Endothelial cell of umbilical vein (primary cell): ENCODE data around the gene LMBRD1. TPM values are rescaled to one million over a fixed set of nuclear protein-coding genes. Genes with fewer than 3 reads are reported as not detected.

Experiments used
- BruUV-seq: library from RNA; stranded (reverse); fragments of 400-500 nt; replicated peaks from 2 replicates; lab custom pipeline; 2021; lab: Mats Ljungman, UMichigan
- CTCF ChIA-PET: fragments of 300-600, 350-600 bp; sonication (Branson Sonifier 250); formaldehyde crosslinking; loops from one replicate; lab custom pipeline; 2021; ENCODE audit warnings: antibody characterized with exemption, inconsistent platforms; lab: Charles Lee
- POLR2A ChIA-PET: fragments of 300-600, 350-600 bp; sonication (Branson Sonifier 250); formaldehyde crosslinking; loops from one replicate; lab custom pipeline; 2021; ENCODE audit warnings: antibody characterized with exemption, inconsistent platforms; lab: Charles Lee
- DNase-seq: peaks from one replicate; pipeline ENCODE4 v3.0.0-alpha.2; 2011; ENCODE audit warnings: low read depth, low spot score
- FAIRE-seq: peaks from 2 replicates; lab custom pipeline; 2011; peaks lifted over from hg19 to GRCh38; lab: Jason Lieb, UNC
- H2AFZ ChIP-seq: 2 replicates; pipeline ENCODE4 v1.6.0; 2012; ENCODE audit warnings: low read depth, low read length, control low read depth, inconsistent platforms
- H3K27ac ChIP-seq: 2 replicates; pipeline ENCODE4 v1.5.1; 2011; ENCODE audit warnings: low read depth, mild to moderate bottlenecking, control low read depth, low read length, moderate library complexity; ENCODE audit not compliant: insufficient read depth
- H3K27me3 ChIP-seq, 2 experiments: 2 replicates each; pipeline versions ENCODE4 v1.6.0 to v1.6.1; 2011; ENCODE audit warnings: low read length in 2 of 2, mixed read lengths in 1 of 2; ENCODE audit not compliant: control insufficient read depth in 2 of 2, insufficient read depth in 2 of 2
- H3K36me3 ChIP-seq, 2 experiments: 2 replicates in 1 of 2; 3 replicates in 1 of 2; pipeline ENCODE4 v1.5.1; 2011; ENCODE audit warnings: low read length in 2 of 2, mild to moderate bottlenecking in 1 of 2, moderate library complexity in 1 of 2; ENCODE audit not compliant: control insufficient read depth in 2 of 2, insufficient read depth in 2 of 2; ENCODE audit errors: extremely low read depth in 1 of 2
- H3K4me1 ChIP-seq: 3 replicates; pipeline ENCODE4 v1.5.1; 2011; ENCODE audit warnings: mild to moderate bottlenecking, low read length; ENCODE audit not compliant: control insufficient read depth, insufficient read depth; ENCODE audit errors: extremely low read depth
- H3K4me2 ChIP-seq: 2 replicates; pipeline ENCODE4 v1.6.1; 2011; ENCODE audit warnings: low read length, control low read depth, mixed read lengths; ENCODE audit not compliant: insufficient read depth
- H3K4me3 ChIP-seq, 3 experiments: fragments of 200-600 bp in 1 of 3; sonication (generic), shearing (Covaris generic) in 1 of 3; replicated peaks in 1 of 3; 2 replicates each; pipeline ENCODE4 v1.5.1; 2011 to 2016; ENCODE audit warnings: control low read depth in 3 of 3, low read length in 3 of 3, mild to moderate bottlenecking in 2 of 3, inconsistent platforms in 1 of 3, low read depth in 1 of 3, moderate library complexity in 1 of 3; ENCODE audit not compliant: insufficient read depth in 1 of 3
- H3K79me2 ChIP-seq: 2 replicates; pipeline ENCODE4 v1.6.0; 2012; ENCODE audit warnings: low read length, inconsistent platforms; ENCODE audit not compliant: control insufficient read depth, insufficient read depth
- H3K9ac ChIP-seq: replicated peaks from 2 replicates; pipeline ENCODE3; 2011; ENCODE audit warnings: low read length, control low read depth; ENCODE audit not compliant: insufficient read depth; ENCODE audit errors: extremely low read depth
- H3K9me1 ChIP-seq: replicated peaks from 3 replicates; pipeline ENCODE4 v1.6.0; 2011; ENCODE audit warnings: mild to moderate bottlenecking, low read length; ENCODE audit not compliant: control insufficient read depth, insufficient read depth; ENCODE audit errors: extremely low read depth
- H3K9me3 ChIP-seq: replicated peaks from 2 replicates; pipeline ENCODE4 v1.5.1; 2012; ENCODE audit warnings: low read length, inconsistent platforms; ENCODE audit not compliant: control insufficient read depth, insufficient read depth
- H4K20me1 ChIP-seq: replicated peaks from 2 replicates; pipeline ENCODE3; 2011; ENCODE audit warnings: mild to moderate bottlenecking, low read length; ENCODE audit not compliant: control insufficient read depth, insufficient read depth; ENCODE audit errors: extremely low read depth
- CTCF ChIP-seq, 2 donors: IDR thresholded peaks; 1 replicate in 1 of 2; 2 replicates in 1 of 2; pipeline ENCODE4 v1.5.1; 2011; ENCODE audit warnings: low read length in 2 of 2, mild to moderate bottlenecking in 2 of 2, moderate library complexity in 2 of 2, control low read depth in 1 of 2, inconsistent platforms in 1 of 2, low read depth in 1 of 2; ENCODE audit not compliant: insufficient read depth in 1 of 2; ENCODE audit errors: extremely low read depth in 1 of 2
- EZH2 ChIP-seq: IDR thresholded peaks from 2 replicates; pipeline ENCODE4 v1.6.1; 2012; ENCODE audit warnings: borderline replicate concordance, low read depth, mild to moderate bottlenecking, moderate library complexity, low read length, inconsistent platforms; ENCODE audit not compliant: severe bottlenecking
- FOS ChIP-seq: IDR thresholded peaks from 2 replicates; pipeline ENCODE4 v1.6.1; 2011; ENCODE audit warnings: mild to moderate bottlenecking, low read length, moderate library complexity, borderline replicate concordance; ENCODE audit not compliant: insufficient read depth
- GATA2 ChIP-seq: IDR thresholded peaks from 2 replicates; pipeline ENCODE4 v1.7.0; 2011; ENCODE audit warnings: low read depth, mild to moderate bottlenecking, moderate library complexity, mixed read lengths, low read length; ENCODE audit not compliant: insufficient read length, insufficient read depth
- JUN ChIP-seq: IDR thresholded peaks from 2 replicates; pipeline ENCODE4 v1.6.1; 2011; ENCODE audit warnings: borderline replicate concordance, low read depth; ENCODE audit not compliant: insufficient read length, insufficient read depth
- MAX ChIP-seq: IDR thresholded peaks from 2 replicates; pipeline ENCODE4 v1.6.1; 2011; ENCODE audit not compliant: insufficient read depth, insufficient read length
- MYC ChIP-seq: IDR thresholded peaks from one replicate; pipeline ENCODE4 v1.6.1; 2011; ENCODE audit warnings: mild to moderate bottlenecking, low read depth, low read length
- POLR2A ChIP-seq: IDR thresholded peaks from 2 replicates; pipeline ENCODE4 v1.6.1; 2012; ENCODE audit warnings: low read depth, mild to moderate bottlenecking, control low read depth, low read length
- POLR2AphosphoS5 ChIP-seq: IDR thresholded peaks from 2 replicates; pipeline ENCODE4 v1.6.1; 2012; ENCODE audit warnings: low read depth, mild to moderate bottlenecking, control low read depth, low read length, moderate library complexity; ENCODE audit not compliant: insufficient read depth
- dilution Hi-C: fragments of 300-500 bp; cut with MboI; formaldehyde crosslinking; loops from one replicate; pipeline ENCODE4 v1.15.0; 2019; ENCODE audit warnings: low sequenced_read_pairs; ENCODE audit not compliant: extremely low pct_ligation_motif_present
- intact Hi-C: fragments of 100-400 bp; cut with micrococcal nuclease; formaldehyde crosslinking; loops from one replicate; pipeline ENCODE4 v1.10.0; 2022
- polyA plus RNA-seq, 4 experiments: library from polyadenylated mRNA; depleted of rRNA in 3 of 4; stranded (reverse) in 3 of 4; unstranded in 1 of 4; fragments of >200 nt; gene quantifications; 2 replicates each; pipeline versions ENCODE4 v1.2.1 to v1.2.3, GENCODE V29; 2011 to 2012; ENCODE audit warnings: missing spikeins in 1 of 4
- total RNA-seq: library from RNA; stranded (reverse); gene quantifications from 2 replicates; pipeline ENCODE4 v1.2.3, GENCODE V29; 2021

Gene LMBRD1
- total and polyA plus RNA-seq, 2 donors (not counting 3 experiments of a cell fraction or from before 2014, with no cell fraction given), result 9.8 to 14.6 TPM

- intact Hi-C loops, result no loop called here
- Histone ChIP-seq H3K79me2 (no peaks in the 10 kb centered on the region), H3K9ac (no peak overlapping the region), H3K4me1 (peaks cover 4% of the 10 kb centered on the region), H3K27ac (no peak overlapping the region), H2AFZ (no peak overlapping the region), H3K4me3 (no peak overlapping the region), H3K9me1 (no peaks in the 10 kb centered on the region), H3K9me3 (no peaks in the 10 kb centered on the region), H3K4me2 (no peak overlapping the region), H4K20me1 (no peaks in the 10 kb centered on the region), H3K27me3 (no peaks in the 10 kb centered on the region), H3K36me3 (no peaks in the 10 kb centered on the region)
- no peak for TF ChIP-seq CTCF (IDR thresholded peaks at IDR 0.05; ENCODE audit: extremely low read depth in 1 of 2, insufficient read depth in 1 of 2, low read depth in 1 of 2, low read length in 2 of 2)
- no peak for TF ChIP-seq JUN
- no peak for TF ChIP-seq FOS
- TF ChIP-seq MYC, result no peak
- FAIRE-seq, result no peak
- no peak for DNase-seq
- BruUV-seq, result no TSS peak
- CTCF ChIA-PET, result no interaction called here
- POLR2A ChIA-PET, result no interaction called here
- dilution Hi-C loops, result no loop called here
Observed at GRCh38 chr6:69761853-69762252, 35.0 kb downstream of the LMBRD1 start.

- Histone ChIP-seq H2AFZ (no peak overlapping the region), H3K27ac (no peak overlapping the region), H3K9ac (no peak overlapping the region), H3K4me3 (no peak overlapping the region), H3K4me1 (peaks cover 4% of the 10 kb centered on the region), H3K27me3 (no peaks in the 10 kb centered on the region), H3K36me3 (no peaks in the 10 kb centered on the region), H3K9me3 (no peaks in the 10 kb centered on the region), H3K9me1 (no peaks in the 10 kb centered on the region), H3K79me2 (no peaks in the 10 kb centered on the region), H3K4me2 (no peak overlapping the region), H4K20me1 (no peaks in the 10 kb centered on the region)
- dilution Hi-C loops (no loop called here), intact Hi-C loops (no loop called here)
- DNase-seq, result peak; percentile 24
- ChIA-PET CTCF (interaction anchor here (1.3 kb wide), 1 partner anchor 17 kb away, joined by 4 read pairs; no protein-coding TSS in a partner anchor), POLR2A (no interaction called here)
- no TSS peak for BruUV-seq
- no peak for FAIRE-seq
- no peak for TF ChIP-seq FOS
- no peak for TF ChIP-seq MYC
- no peak for TF ChIP-seq EZH2
- TF ChIP-seq CTCF (IDR thresholded peaks at IDR 0.05; ENCODE audit: extremely low read depth in 1 of 2, insufficient read depth in 1 of 2, low read depth in 1 of 2, low read length in 2 of 2), result no peak
- TF ChIP-seq MAX, result no peak
- TF ChIP-seq POLR2AphosphoS5, result no peak
- no peak for TF ChIP-seq GATA2
- TF ChIP-seq JUN, result no peak
- no peak for TF ChIP-seq POLR2A
Observed at GRCh38 chr6:69758214-69758613, 38.6 kb downstream of the LMBRD1 start.
